ENCODE results near the gene FRS2.

FRS2 gene

GRCh38 chr12:69484428-69484827 lies 14.2 kb downstream of the FRS2 start:
- TF ChIP-seq ZFX (IDR thresholded peaks at IDR 0.05) (no peak), CTCF (conservative IDR thresholded peaks at IDR 0.05) (no peak)

DNA sequence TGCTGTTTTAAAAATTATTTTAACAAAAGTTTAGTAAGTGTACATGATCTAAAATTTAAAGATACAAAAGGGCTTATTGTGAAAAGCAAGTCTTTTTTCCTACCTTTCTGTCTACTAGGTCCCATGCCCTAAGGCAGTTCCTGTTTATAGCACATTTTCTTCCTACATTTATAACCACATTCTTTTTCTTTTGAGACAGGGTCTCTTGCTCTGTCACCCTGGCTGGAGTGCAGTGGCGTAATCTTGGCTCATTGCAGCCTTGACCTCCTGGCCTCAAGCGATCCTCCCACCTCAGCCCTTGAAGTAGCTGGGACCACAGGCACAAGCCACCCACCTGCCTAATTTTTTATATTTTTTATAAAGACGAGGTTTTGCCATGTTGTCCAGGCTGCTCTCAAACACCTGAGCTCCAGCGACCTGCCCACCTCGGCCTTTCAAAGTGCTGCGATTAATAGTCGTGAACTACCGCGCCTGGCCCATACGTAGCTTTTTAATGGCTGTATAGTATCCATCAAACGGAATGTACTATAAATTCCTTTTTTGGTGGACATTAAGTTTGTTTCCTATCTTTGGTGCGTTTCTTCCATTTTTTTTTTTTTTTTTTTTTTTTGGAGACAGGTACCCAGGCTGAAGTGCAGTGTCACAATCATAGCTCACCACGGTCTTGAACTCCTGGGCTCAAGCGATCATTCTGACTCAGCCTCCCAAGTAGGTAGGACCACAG lies 20.9 kb downstream of the FRS2 start:
- TF ChIP-seq ZFX (IDR thresholded peaks at IDR 0.05) (no peak), CTCF (conservative IDR thresholded peaks at IDR 0.05) (no peak)
- no peak overlapping the region for H3K27ac ChIP-seq

More at GRCh38 chr12:69484428-69484827, 14.2 kb downstream of the FRS2 start:
- H3K27ac ChIP-seq: no peak overlapping the region

- H3K27ac ChIP-seq: no peak overlapping the region
- TF ChIP-seq ZFX (IDR thresholded peaks at IDR 0.05) (no peak), CTCF (conservative IDR thresholded peaks at IDR 0.05) (no peak)
Measured at GRCh38 chr12:69492739-69493138, 22.6 kb downstream of the FRS2 start.

DNA sequence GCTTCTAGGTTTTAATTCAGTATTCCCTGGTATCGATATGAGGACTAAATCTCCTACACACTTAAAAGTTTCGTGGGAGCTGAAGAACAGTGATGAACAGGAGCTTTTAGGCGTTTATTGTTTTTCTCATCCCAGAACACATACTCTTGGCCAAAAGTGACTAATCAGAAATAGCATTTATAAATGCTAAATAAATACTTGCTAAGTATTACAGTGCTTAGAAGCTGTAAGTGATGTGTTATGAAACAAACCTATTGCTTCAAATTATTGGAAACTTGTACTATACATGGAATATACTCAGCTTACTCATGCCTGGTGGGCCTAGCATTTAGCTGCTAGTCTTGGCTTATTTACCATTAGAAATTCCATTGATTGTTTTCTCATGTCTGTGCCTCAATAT lies 24.9 kb downstream of the FRS2 start:
- TF ChIP-seq ZFX (IDR thresholded peaks at IDR 0.05): no peak
- TF ChIP-seq CTCF (conservative IDR thresholded peaks at IDR 0.05): no peak

GRCh38 chr12:69497308-69498026 lies 27.3 kb downstream of the FRS2 start:
- no peak overlapping the region for H3K27ac ChIP-seq
- TF ChIP-seq ZFX (IDR thresholded peaks at IDR 0.05): no peak

More for the DNA sequence above, 24.9 kb downstream of the FRS2 start:
- H3K27ac ChIP-seq: no peak overlapping the region

DNA sequence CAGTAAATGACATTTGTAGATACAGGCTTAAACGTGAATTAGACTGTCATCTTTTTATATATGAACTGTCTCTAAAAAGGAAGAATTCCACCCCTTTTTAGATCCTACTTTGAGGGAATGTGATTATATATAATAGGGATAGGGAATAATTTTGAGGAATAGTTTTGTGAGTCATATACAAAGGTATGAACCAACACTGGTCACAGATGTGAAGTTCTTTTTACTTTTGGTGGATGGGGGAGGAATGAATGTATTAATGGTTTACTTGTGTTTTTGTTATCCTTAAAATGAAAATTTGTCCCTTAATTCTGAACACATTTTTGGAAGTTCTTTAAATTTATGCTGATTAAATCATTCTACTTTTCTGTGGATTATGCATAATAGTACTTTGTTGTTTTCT lies 30.4 kb downstream of the FRS2 start:
- no peak for TF ChIP-seq CTCF (conservative IDR thresholded peaks at IDR 0.05)
- no peak for TF ChIP-seq ZFX (IDR thresholded peaks at IDR 0.05)
- no peak overlapping the region for H3K27ac ChIP-seq

GRCh38 chr12:69501154-69501895 lies 31.1 kb downstream of the FRS2 start:
- H3K27ac ChIP-seq: no peak overlapping the region

More at GRCh38 chr12:69501154-69501895, 31.1 kb downstream of the FRS2 start:
- TF ChIP-seq ZFX (IDR thresholded peaks at IDR 0.05): no peak
- TF ChIP-seq CTCF (conservative IDR thresholded peaks at IDR 0.05): no peak

All from C4-2B (cell line).